DMS79 treated with DMSO at 0.1 percent for 48 hours (cell line): ENCODE results near the gene OLFM2.
"Not testable (repeated sequence)": the region's sequence is repeated elsewhere in the genome, so short reads cannot be mapped to it uniquely, and the experiment has no call there.

Source experiments
- DNase-seq: peaks from one replicate; lab custom pipeline; 2025; lab: John Stamatoyannopoulos, UW

The OLFM2 gene

DNA sequence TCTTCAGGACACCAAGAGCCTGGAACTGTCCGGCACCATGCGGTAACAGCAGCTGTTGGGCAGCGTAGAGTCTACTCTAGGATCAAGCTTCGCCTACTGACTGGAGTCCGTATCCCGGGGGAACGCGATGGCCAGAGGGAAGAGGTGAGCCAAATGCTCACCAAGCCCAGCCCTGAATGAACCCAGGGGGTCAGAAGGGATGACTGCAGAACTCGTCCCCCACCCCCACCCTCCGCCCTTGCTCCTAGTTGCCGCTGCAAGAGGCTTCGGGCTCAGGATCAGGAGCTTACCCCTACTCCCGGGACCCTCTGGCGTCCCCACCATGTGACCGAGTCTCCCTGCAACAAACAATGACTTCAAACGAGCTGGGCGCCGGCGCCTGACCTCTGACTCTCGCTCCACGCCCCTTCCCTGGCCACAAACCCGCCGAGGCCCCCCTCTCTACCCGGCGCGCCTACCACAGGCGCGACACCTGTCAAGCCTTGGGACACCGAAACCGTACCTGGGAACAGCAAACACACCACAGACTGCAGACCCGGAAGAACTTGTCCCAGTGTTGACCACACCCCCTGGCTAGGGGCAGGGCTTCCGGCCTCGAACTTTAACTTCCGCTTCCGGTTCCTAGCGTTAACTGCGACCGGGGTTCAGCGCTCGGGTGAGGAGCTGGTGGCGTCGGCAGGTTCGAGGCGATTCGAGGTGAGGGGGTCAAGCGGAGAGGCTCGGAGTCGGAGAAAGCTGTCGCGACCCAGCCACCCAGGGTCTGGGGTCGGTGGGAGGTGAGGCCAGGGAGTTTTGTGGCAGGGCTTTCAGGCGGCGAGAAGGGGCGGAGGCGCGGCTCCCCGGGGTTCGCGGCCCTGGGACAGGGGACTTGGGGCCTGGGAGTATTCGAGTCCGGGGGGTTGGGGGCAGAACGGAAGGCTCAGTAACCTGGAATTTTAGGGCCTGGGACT, 108.8 kb downstream of the OLFM2 start, which contains the start of gene UBL5:
UBL5 (plus strand) TSS at position 630 of the 950 bp plus-strand sequence. CDS start 420 bp downstream, outside the sequence.
- peak; percentile 93 for DNase-seq

DNA sequence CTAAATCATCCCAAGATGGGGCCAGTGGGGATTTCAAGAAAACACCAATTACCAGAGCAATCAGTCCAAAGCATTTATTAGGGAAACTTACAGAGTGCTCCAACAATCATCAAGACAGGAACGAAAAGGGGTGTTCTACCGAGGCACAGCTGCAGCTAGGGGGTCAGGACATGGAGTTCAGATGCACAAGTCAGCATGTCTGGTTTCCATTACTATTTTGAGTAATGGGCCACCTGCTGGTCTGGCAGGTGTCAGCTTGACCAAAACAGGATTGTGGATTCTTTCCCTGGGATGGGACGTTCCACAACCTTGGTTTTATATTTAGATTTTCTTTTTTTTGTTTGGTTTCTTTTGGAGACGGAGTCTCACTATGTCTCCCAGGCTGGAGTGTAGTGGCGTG, 112.5 kb downstream of the OLFM2 start:
- DNase-seq, result no peak

DNA sequence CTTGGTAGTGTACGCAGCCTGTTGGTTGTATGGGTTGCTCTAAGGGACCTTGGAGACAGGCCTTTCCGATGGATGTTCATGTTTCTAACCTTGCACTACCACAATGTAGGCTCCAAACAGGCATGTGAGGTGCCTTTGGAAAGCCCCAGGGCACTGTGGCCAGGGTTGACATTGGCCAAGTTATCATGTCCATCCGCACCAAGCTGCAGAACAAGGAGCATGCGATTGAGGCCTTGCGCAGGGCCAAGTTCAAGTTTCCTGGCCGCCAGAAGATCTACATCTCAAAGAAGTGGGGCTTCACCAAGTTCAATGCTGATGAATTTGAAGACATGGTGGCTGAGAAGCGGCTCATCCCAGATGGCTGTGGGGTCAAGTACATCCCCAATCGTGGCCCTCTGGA, 116.3 kb downstream of the OLFM2 start:
- DNase-seq, result not testable (repeated sequence)

DNA sequence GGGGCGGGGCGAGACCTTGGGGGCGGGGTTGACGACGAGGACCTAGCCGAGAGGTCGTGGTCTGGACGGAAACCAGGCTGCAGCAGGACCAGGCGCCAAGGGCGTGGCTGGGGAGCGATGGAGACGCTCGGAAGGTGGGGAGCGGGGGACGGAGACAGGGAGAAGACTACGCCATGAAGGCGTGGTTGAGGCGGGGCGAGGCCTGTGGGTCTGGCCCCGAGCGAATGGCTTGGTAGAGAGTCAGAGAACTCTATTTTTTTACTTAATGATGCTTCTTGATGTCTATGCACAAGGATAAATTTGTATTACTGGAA, 116.8 kb downstream of the OLFM2 start:
- DNase-seq, result no peak

DNA sequence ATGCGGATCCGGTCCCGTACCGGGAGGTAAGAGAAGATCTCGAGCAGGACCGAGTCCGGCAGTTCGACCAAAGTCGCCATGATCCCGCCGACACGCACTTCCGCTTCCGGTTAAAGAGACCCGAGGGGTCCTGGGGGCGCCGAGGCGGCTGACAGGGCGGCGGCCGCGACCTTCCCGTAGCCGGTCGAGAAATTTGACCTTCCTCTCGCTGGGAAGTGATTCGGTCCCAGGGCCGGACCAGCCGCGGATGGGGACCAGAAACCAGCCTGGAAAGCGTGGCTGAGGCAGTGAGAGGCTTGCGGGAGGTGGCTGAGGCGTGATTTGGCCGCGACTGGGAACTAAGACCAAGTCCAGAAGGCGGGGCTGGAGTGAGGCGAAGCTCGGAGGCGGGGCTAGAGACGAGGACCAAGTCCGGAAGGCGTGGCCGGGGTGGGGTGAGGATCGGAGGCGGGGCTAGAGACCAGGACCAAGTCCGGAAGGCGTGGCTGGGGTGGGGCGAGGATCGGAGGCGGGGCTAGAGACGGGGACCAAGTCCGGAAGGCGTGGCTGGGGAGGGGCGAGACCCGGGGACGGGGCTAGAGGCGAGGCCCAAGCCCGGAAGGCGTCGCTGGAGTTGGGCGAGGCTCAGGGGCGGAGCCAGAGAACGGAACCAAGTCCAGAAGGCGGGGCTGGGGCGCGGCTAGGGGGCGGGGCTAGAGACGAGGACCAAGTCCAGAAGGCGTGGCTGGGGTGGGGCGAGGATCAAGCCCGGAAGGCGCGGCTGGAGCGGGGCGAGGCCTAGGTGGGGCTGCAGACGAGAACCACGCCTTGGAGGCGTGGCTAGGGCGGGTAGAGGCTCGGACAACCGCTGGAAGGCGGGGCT, 117.3 kb downstream of the OLFM2 start, which contains the start of gene FBXL12:
FBXL12 (minus strand) TSS at position 346 of the 862 bp plus-strand sequence; CDS start at position 80, 266 bp downstream.
- DNase-seq, result peak; percentile 100

DNA sequence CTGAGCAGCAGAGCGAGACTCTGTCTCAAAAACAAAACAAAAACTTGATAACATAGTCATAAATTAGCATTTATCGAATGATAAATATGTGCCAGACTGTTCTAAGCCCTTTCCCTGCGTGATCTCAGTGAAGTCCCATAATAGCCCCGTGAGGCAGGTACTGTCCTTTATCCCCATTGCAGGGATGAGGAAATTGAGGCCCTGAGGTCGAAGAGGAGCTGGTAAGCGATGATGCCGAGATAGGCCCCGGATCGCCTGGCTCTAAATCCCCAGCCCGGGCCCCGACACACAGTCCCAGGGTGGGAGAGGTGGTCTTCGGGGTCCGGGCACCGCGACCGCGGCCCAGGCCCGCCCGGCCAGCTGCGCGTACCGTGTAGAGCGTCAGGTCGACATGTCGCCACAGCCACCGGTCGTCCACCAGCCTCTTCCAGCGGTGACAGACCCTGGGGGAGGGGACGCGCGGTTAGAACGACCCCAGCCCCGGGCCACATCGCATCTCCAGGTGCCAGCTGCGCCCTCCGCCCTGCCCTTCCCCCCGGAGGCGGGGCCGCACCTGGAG, 118.1 kb downstream of the OLFM2 start:
- DNase-seq, result no peak

DNA sequence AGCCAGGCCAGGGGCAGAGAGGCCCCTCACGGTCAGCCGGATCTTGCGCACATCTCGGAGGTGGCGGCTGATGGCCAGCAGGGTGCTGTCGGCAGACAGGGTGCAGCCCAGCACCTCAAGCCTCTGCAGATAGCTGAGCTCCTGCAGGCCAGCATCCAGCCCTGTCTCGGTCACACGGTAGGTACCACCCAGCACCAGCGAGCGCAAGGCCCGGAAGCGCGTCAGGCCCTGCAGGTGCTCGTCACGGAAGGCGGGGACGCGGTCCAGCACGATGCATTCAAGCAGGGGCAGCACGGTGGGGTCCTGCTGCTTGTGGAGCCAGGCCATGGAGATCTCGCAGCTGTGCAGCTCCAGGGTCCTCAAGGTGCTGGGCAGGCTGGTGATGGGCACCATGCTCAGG, 125.2 kb downstream of the OLFM2 start:
- DNase-seq, result no peak

DNA sequence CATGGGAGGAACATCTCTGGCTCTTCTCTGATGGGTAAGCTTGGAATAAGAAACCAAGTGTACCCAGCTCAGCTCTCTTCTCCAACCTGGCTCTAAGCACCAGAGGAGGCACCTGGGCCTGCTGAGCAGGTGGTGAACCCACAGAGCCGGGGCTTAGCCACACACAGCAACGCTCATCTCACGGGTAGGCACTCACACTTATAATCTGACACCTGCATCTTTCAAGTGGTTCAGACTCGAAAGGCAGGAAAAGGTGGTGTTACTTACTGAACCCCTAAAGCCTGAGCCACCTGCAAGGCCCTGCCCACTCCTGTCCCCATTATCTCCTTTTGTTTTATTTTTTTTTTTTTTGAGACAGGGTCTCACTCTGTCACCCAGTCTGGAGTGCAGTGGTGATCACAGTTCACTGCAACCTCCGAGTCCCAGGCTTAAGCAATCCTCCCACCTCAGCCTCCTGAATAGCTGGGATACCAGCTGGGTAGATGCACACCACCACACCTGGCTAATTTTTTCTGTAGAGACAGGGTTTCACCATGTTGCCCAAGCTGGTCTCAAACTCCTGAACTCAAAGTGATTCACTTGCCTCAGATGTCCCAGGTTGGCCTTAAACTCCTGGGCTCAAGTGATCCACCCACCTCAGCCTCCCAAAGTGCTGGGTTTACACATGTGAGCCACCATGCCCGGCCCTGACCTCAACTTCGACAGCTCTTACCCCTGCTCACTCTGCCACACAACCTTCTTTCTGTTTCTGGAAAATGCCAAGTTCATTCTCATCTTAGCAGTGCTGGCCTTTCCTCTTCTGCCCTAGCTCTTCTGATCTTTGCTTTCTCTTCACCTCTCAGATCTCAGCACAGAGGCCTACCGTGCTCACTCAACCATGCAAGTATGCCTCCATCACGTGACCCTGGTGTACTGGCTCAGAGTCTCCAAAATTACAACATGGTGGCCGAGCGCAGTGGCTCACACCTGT, 127.2 kb downstream of the OLFM2 start:
- no peak for DNase-seq

DNA sequence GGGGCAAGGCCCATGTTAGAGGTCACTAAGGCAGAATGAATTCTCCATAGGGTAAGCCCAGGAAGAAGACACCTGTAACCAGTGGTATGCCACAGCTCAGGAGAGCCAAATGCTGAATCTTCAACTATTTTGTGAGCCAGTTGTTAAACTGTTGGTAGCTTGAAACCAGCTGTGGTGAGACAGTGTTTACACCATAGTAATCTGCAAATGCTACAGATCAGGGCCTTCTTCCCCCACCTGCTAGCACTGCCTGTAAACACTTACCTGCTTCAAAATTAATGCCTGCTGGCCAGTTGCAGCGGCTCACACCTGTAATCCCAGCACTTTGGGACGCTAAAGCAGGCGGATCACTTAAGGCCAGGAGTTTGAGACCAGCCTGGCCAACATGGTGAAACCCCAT, 129.5 kb downstream of the OLFM2 start:
- no peak for DNase-seq
